ENCODE measurements around the gene PACRG.
"Not testable (repeated sequence)": the region's sequence is repeated elsewhere in the genome, so short reads cannot be mapped to it uniquely, and the experiment has no call there.

The PACRG gene

DNA sequence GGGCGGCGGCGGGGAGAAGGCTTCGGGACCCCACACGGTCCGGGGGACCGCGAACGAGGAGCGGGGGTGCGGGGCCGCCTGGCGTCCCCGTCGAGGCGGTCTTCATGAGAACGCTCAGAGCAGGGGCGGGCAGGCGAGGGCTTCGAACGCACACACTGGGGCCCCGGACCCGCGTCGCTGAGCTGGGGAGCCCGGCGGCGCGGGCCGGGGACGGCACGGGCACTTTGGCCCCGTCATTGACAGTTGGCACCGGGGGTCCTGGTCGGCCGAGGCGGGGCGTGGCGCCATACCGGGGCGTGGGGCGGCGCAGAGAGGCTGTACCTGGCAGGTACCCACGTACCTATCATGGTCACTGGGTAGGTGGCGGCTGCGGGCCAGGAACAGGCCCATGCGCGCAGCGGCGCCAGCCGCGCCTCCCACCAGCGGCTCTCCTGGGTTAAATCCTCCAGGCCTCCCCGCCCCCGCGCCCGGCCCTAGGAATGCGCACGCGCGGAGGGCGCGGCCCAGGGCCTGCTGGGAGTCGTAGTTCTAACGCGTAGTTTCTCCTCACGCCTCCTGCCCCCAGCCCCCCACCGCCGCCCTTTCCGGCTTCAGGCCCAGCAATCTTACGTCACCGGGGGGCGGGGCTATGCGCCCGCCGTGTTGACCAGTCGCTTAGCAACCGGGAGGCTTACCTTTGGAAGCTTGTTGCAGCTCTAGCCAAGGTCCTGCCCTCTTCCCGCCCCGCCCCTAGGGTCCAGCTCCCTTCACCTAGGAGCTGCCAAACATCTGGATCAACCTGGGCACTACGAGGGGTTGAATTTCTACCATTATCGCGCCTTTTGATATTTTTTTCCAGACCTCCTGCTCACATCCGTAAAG lies at the start of gene PACRG, which contains the start of gene PRKN:
Gene PACRG (plus strand): TSS at position 653 of the 861 bp plus-strand sequence.
Gene PRKN (minus strand): TSS at position 445 of the 861 bp plus-strand sequence.
- DNase-seq = peak; percentile 94

DNA sequence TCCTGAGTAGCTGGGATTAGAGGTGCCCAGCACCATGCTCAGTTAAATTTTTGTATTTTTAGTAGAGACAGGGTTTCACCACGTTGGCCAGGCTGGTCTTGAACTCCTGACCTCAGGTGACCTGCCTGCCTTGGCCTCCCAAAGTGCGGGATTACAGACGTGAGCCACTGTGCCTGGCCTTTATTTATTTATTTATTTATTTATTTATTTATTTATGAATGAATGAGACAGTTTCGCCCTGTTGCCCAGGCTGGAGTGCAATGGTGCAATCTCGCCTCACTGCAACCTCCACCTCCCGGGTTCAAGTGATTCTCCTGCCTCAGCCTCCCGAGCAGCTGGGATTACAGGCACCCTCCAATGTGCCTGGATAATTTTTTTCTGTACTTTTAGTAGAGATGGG lies 48.9 kb upstream of the PACRG start:
- not testable (repeated sequence) for DNase-seq

DNA sequence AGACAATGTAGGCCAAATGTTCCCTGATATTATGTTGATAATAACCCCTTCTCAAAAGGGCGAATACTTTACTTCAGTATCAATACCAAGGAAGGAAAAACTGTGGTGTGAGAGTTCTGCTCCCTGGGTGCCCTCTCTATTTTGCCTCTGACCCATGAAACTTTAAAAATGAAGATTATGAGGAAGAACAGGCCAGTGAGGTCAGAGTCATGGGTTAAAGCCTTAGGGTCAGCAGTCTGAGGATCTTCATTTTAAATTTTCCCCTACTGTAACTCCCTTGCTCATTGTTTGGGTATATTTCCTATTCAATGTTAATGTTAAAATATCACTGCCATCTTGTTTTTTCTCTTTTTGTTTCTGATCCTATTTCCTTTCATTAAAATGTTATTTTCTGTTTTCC lies 48.1 kb upstream of the PACRG start:
- DNase-seq = no peak

DNA sequence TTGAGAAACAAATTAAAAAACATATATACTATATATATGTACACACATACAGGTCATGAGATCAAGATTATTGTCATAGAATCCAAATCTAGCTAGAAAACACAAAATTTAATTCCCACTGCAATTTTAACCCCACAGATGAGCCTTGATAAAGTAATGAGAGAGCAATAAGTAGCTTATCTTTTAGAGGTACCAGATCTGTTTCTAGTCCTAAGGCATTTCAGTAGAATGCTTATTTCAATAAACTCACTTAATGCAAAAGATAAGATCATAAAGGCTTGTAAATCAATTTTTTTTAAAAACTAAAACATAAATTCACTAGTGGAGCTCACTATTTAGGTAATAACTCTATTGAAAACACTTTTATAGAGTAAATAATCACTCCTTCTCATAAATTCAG lies 47.4 kb upstream of the PACRG start:
- no peak for DNase-seq

DNA sequence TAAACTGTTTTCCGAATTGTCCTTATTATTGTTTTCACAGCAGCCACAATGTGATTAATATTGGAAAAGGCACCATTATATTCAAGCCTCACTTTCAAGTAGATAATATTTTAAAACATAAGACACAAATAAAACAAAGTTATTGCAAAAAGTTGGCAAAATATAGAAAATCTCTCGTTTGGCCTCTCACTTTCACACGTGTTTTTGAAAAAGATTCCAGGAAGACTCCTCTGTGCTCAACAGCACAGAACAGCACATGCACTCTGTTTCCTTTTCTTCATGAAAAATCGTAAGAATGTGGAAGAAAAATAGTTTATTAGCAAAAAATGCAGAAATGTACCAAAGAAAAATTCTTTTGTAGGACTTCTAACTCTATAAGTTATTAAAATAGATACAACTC lies 46.9 kb upstream of the PACRG start:
- DNase-seq = no peak

DNA sequence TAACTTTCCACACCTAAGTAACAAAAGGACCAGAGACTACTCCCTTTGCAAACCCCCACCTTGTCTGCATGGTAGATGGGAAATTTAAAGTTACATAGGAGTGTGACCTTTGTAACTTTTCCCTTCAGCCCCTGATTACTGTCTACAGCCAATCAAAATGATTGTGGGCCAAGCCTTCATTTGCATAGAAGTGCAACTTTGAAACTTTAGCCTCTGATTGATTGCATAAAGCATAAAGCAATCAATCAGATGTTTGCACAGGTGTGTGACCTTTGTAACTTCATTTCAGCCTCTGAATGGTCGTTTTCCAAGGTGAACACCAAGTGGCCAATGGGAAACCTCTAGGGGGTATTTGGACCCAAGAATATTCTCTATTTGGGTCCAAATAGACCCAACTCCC lies 46.3 kb upstream of the PACRG start:
- DNase-seq = no peak

DNA sequence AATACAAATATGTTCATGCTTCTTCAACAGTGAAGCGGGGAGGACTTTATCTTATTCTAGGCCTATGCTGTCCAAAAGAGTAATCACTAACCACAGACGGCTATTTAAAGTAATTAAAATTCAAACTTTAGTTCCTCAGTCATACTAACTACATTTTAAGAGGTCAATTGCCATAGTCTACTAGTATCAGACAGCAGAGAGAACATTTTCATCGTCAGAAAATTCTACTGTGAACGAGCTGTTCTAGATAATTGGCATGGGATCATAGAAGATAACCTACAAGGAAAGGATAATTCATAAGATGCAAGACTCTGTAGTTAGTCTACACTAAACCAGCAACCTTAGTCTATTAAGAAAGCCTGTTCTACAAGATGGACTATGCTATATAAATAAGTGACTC lies 44.6 kb upstream of the PACRG start:
- no peak for DNase-seq

DNA sequence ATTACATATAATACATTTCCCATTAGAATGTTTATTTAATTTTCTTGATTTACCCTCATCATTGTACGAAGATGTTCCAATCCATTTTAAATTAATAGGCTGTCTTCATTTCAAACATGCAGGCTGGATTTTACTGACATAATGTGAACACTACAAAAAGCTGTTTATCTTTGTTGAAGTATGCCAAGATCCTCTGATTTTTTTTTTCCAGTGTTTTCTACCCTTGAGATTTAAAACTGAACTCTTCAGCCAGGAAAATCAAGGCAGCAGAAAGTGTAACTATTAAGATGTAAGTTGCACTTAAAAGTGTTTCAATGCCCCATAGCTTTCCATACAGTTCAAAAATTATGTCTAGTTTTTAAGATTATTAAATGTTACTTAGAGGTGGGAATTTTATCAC lies 43.7 kb upstream of the PACRG start:
- no peak for DNase-seq

DNA sequence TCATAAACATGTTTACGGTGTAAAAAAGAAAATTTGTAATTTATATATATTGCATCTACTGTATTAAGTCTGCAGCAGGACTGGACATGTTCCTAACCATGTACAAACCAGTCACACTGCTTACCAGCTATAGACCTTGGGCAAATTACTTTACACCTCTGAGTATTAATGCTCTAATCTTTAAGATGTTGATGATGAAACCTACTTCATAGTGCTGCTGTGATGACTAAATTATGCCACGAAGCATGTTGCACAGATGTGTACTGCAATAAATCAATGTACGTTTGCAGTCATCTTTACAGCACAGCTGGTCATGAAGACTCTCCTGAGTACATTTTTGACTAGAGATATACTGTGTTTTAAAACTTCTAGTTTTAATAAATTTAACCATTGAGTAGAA lies 42.8 kb upstream of the PACRG start:
- no peak for DNase-seq

DNA sequence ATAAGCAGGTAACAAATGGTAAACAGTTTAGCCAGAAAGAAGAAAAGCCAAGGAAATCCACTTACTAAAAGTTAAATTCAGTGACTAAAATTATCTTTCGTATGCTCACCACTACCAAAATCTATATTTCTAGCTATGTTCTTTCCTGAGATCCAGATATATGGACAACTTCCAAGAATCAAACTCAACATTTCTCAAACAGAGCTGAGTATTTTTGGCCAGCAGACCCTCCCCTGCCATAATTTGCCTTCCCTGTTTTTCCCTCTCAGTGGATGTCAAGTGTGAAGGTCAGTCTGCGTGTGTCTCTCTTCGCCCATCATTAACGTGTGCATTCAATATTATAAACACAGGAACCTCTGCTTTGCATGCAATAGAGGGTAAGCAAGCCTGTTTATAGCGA lies 42.2 kb upstream of the PACRG start:
- DNase-seq = no peak

DNA sequence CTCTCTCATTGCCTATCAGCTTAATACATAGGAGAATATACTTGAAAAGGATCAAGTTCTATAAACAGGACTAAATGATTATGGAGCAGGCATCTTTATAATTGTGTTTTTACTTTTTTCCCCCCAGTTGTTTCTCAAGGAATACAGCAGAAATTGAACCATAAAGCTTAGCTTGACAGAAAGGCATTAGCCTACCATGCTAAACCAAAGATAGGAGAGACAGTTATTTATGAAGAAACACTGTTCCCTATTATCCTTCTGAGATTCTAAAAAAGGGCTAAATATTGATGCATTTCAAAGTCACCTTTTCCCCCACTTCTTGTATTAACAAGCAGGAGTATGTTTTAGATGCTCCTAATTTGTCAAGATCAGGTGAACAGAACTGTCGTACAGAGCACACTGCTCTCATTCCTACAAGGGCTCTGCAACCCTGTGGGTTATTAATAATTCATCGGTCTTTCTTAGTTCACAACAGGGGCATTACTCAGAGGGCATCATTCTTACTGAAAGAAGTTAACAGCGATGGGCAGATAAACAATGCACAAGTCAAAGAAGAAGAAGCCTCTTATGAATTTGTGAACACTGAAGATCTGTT lies 38.9 kb upstream of the PACRG start:
- no peak for DNase-seq

DNA sequence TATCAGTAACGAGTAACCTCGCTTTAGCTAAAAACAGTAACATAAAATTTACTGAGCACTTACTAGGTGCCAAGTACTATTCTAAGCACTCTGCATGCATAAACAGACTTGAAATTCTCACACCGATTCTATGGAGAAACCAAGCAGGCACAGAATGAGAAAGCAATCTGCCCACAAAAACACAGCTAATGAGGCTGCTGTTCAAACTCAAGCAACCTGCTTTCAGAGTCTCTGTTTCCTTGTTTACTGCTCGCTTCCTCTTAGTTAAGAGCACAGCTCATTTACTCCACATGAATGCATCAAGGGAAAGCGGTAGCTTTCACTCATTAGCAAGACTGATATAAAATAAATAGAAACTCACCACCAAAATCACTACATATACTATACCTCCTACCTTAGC lies 37.6 kb upstream of the PACRG start:
- DNase-seq = no peak

DNA sequence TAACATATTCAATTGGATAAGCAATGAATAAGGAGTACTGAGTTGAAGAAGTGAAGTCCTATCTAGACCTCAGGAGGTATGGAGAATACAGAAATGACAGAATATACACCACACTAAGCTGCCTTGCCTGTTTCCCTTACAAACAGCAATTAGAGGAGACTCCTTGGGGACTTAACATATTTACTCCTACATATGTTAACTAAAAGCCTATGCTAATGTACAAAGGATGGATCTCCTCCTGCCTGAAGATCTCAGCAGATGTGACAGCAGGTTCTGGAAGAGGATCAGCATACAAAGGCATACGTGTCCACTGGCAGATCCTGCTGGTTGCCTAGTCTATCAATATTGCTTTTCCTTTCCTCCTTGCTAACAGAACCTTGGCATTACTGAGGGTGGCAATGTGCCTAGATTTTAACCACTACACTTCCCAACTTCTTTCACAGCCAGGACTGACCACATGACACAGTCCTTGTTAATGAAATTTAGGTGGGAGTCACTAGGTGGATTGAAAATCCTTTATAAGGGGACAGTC lies 29.8 kb upstream of the PACRG start:
- DNase-seq = no peak

DNA sequence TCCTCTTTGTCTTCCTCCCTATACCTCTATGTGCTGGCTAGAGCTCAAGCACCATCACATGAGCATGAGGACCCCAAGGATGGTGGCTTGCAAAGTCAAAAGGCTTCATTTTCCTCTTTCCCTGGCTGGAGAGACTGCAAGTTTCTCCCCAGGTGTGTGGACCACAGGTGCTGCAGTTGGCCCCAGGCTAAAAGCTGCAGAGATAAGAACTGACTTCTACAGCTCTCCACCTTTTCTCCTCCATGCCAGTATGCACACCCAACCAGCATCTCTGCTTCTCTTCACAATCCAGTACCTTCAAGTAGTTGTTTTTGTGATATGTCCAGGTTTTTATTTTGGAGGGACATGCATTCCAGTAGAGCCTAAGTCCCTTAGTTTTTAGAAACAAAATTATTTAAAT lies 29.3 kb upstream of the PACRG start:
- DNase-seq = no peak

DNA sequence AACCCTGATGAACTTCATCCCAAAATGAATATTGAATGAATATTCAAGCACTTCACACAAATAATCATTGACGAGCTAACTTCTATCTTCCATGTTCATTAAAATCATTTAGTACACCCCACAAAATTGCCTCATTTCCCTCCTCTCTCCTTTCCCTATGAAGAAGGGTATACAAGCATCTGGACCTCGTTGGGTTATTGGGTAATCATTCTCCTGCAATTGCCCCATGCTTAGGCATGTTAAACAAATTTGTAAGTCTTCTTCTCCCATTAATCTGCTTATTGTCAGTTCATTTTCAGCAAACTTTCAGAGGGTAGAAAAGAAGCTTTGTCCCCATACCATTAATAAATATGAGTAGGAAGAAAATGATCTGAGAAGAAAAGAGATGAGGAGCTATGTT lies 27.8 kb upstream of the PACRG start:
- no peak for DNase-seq

DNA sequence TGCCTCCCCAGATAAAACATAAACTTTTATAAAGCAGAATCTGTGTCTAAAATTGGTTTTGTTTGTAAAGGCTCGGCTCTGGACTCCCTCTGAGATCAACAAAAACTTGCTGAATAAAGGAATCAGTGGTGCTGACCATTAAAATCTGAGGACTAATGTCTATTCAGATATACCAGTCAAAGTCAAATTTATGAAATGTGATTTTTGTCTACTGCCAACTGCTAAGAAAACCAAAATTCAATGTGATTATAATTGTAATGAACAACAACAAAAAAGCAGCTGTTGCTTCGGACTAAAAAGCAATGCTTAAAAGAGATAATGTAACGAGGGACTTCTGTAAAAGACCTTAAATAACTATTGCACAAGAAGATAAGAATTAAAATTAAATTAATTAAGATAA lies 26.8 kb upstream of the PACRG start:
- no peak for DNase-seq

DNA sequence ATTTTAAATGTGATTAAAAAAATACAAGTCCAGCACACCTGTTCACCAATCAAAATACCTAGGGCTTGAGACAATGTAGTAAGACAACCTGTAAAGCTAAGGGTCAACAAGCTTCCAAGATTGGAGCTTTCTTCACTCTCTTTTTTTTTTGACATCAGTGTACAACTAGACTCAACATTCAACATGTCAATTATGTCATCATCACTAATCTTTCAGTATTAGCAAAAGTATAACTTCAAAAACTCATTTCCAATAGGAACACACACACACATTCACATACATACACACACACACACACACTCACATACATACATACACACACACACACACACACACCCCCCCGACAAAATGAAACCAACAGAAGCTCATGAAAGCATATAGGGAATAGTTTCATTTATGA lies 26.2 kb upstream of the PACRG start:
- DNase-seq = no peak

DNA sequence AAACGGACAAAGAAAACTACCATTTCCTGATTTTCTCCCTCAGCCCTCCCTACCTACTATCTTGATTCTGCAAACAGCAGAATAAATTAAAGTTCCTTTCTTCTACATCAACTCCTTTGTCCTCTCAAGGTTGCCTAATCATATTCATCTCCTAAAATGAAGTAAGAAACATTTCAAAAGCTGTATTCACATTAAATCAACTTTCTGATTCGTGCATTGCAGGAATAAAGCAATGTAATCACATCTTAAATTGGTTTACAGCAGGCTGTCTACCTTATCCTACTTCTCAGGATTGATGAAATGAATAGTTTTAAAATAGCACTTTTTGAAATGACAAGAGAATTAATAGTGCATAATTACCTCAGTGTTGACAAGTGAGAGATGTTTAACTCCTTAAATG lies 25.3 kb upstream of the PACRG start:
- DNase-seq = no peak

DNA sequence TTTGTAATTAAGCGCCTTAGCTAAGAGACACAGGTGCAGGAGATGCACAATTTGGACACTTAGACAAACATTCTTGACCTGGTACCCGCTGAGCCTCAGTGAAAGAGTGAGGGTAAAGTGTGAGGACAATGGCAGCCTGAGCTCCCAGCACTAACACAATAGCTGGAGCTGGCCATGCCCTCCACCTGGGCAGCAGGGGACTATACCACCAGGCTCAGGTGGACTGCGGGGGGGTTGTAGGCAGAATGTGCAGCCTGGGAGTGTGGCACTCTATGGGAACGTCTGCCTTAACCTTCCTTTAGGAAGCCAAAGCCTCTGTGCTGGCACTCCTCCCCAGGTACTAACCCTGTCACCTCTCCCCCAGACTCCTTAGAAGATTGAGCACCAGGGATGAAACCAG lies 23.8 kb upstream of the PACRG start:
- no peak for DNase-seq

DNA sequence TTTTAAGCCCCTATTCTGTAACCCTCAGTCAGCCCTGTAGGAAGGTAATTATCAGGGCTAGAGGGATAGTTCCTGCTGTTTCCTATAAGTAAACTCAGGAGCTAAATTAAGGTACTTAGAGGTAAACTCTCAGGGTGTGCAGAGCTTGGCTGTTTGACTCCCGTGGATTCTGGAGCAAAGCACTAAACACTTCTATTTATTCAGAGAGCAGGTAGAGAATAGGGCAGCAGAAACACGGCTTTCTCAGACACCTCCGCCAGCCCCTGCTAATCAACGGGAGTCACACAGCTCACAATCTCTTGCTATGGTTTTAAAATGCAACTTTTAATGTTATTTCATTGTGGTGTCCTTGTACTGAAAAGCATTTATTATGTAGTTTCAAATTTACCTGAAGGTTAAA lies 22.0 kb upstream of the PACRG start:
- DNase-seq = no peak

DNA sequence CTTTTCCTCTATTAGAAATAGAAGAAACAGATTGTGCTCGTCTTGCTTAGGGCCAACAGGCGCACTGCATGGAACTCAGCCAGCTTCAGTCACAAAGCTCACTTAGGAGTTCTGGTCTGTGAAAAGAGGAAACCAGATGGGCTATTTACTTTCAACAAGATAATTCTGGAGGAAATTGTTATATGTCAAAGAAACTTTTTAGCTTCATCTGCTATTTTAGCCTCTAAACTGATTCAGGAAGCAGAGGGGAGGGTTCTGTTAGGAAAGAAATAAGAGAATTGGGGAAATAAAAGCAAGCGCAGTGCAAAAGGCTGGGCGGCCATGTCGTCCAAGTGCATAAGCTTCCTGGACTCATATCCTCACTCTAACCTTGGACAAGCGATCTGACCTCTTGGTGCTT lies 21.5 kb upstream of the PACRG start:
- DNase-seq = peak; percentile 64

DNA sequence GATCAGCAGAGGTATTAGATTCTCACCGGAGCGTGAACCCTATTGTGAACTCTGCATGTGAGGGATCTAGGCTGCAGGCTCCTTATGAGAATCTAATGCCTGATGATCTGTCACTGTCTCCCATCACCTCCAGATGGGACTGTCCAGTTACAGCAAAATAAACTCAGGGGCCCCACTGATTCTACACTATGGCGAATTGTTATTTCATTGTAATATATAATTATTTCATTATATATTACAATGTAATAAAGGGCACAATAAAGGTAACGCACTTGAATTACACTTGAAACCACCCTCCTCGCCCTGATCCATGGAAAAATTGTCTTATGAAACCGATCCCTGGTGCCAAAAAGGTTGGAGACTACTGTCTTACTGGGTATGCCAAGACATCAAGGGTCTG lies 18.8 kb upstream of the PACRG start:
- no peak for DNase-seq

DNA sequence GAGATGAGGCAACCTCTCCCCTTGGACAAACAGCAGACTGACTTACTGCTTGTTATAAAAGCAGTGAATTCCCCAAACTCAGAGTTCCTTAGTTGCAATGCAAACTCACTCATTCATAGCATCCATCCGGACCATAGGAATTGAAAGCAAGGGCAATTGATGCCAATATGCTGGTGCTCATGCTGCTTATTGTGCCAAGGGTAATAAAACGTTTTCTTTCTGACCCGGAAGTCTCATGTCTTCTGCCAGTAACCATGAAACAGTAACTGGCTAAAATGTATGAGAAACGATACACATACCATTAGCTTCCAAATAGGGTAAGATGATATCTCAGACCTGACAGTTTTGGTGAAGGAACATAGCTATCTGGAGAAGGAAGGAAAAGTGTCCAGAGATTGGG lies 18.3 kb upstream of the PACRG start:
- DNase-seq = no peak

DNA sequence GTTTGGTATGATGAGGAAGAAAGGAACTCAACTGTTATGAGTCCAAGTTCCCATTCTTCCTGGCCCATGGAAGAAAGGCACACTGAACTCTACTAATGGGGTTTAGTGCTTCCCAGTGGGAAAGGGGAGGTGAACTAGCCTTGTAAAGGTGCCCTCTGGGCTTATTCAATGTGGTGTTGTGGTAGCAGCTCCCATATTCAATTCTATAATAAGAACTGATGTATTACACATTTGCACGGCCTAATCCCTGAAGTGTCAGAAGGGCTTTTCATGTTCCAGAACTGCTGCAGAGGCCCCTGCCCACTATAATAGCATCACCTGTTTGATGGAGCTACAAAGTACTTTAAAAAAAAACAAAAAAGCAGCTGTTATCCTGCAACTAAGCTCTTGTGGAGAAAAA lies 17.4 kb upstream of the PACRG start:
- DNase-seq = no peak

DNA sequence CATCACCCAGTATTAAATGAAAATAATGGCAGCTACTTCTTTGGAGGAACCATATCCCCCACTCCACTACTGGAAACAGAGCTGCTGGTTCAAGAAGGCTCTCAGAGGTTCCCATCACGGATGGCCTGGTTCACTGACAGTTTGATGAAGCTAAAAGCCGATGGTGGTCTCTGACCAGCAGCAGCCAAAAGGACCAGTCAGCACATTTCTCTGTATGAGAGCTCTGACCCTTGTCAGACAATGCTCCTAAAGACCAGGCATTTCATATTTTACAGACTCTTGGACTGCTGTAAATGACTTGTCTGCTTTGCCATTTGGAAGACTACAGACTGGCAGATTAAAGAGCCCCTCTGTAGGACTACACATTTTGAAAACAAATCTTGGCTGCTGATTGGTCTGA lies 16.8 kb upstream of the PACRG start:
- DNase-seq = no peak
